GM18909 (cell line): ENCODE data around the gene ADARB1.

Source experiments
- ATAC-seq: cut with Tn5 transposase; IDR thresholded peaks from one replicate; pipeline ENCODE4 v1.9.1; 2021; ENCODE audit warnings: mild to moderate bottlenecking; ENCODE audit not compliant: unreplicated experiment, poor library complexity

The ADARB1 gene

DNA sequence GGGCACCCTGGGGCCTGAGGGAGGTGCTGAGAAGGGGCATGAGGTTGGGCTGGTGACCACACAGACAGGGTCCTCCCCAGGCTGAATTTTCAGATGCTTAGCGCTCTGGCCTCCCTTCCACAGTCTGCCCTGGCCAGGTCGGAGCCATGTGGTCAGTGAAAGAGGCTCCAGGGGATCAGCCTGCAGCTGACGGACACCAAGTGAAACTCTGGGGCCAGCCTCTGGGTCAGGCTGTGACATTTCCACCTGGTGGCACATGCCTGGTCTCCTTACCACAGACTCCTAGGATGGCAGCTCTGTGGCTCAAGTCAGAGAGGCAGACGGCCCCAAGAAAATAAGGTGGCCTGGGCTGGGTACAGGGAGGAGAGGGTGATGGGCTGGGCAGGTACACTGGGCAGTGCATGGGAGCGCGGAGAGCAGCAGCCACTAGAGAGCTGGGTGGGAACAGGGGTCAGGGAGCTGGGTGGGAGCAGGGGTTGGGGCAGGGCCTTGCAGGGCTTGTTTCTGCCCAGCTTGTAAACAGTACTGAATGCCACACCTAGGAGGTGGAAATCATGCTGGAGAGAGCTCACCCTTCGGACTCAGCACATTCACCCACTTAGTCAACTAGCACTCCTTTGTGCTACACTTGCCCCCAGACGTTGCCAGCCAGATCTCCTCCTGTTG is 20.7 kb upstream of the ADARB1 start:
- no peak for ATAC-seq

GRCh38 chr21:45054227-45054926 is 20.0 kb upstream of the ADARB1 start:
- no peak for ATAC-seq

- ATAC-seq, result no peak
Measured at GRCh38 chr21:45054927-45055612, 19.3 kb upstream of the ADARB1 start.

DNA sequence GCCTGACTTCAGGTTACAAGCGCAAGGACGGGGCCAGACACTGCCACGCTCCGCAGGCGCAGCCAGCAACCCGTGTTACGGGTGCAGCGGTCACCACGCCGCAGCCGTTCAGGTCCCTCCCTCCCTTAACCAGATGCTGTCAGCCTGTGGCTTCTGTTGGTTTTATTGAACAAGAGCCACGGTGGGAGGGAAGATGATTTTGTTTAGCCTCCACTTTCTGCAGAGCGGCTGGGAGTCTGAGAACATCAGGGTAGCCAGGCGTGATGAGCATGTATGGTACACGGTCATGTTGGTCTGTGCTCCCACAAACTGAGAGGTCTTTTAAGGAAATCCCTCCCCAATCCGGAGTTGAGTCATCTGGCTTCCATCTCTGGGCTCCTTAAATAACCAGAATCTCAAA is 18.5 kb upstream of the ADARB1 start:
- ATAC-seq, result no peak

- ATAC-seq, result no peak
Measured at GRCh38 chr21:45056296-45056904, 18.0 kb upstream of the ADARB1 start.

GRCh38 chr21:45056917-45057560 is 17.3 kb upstream of the ADARB1 start:
- no peak for ATAC-seq

DNA sequence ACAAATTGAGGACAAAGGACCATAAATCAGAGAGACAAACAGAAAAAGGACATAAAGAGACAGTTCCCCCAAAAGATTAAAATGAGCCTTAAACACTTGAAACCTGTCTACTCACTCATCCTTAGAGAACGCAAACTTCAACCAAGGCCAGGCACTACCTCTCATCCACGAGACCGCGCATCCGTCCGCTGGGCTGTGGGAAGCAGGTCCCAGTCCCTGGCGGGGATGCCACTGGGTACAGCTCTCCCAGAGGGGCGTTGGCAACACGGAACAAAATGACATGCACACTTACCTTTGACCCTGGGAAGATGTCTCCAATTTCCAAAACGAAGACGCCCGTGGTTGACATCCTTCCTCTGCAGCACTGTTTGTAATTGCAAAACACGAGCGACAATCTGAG is 16.5 kb upstream of the ADARB1 start:
- ATAC-seq, result no peak

GRCh38 chr21:45059121-45059520 is 15.3 kb upstream of the ADARB1 start:
- no peak for ATAC-seq

GRCh38 chr21:45060089-45060488 is 14.3 kb upstream of the ADARB1 start:
- no peak for ATAC-seq

DNA sequence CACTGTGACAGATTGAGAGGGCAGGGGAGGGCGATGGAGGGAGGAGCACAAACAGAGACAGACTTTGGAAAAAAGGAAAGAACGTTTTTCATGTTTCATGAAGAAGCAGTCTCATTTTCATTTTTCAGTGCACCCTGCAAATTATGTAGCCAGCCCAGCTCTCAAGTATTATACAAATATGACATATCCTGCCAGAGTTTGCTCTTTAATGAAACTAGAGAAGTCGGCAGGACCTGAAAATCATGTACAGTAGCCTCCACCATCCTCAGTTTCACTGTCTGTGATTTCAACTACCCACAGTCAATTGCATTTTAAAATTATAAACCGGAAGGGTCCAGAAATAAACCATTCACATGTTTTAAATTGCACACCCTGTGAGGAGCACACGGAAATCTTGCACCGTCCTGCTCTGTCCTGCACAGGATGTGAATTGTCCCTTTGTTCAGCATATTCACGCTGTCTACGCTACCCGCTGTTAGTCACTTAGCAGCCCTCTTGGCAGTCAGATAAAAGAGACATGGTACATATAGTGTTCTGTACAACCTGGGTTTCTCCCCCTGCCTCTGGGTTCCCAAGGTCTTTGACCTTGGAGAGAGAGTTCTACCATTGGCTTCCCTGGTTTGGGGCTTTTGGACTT is 13.6 kb upstream of the ADARB1 start:
- ATAC-seq, result no peak

GRCh38 chr21:45064091-45064490 is 10.3 kb upstream of the ADARB1 start:
- no peak for ATAC-seq

- ATAC-seq, result no peak
Measured at GRCh38 chr21:45064618-45065399, 9.6 kb upstream of the ADARB1 start.

DNA sequence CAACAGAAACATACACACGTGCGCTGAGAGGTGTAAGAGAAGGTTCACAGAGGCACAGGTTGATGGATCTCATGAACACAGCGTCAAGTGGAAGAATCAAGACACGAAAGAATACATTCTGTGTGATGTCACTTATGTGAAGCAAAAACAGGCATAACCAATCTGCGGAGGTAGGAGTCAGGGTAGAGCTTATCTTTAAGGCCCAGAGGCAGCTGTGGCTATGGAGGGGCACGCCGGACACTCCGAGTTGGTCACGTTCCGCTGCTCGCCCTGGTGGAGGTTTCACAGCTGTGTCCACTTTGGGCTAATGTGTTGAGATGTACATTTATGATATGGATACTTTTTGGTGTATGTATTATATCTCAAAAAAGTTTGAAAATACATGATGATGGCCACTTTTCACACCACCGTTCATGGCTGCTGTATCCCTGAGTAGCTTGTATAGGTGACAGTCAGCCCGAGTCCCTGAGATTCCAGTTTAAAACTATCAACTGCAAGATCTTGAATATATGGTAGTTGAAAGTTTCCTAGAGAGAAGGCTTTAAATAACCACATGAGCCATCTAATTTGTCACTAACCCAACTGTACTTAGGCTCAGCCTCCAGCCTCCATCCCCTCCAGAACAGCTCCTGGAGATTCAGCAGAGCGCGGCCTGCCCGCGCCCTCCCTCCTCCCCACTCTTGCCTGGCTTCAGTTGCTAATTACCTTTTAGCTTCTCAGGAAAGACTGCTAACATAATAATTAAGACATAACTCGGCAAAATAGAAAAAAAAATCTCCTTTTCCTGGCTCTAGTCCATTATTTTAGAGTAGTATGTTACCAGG is 6.7 kb upstream of the ADARB1 start:
- no peak for ATAC-seq

DNA sequence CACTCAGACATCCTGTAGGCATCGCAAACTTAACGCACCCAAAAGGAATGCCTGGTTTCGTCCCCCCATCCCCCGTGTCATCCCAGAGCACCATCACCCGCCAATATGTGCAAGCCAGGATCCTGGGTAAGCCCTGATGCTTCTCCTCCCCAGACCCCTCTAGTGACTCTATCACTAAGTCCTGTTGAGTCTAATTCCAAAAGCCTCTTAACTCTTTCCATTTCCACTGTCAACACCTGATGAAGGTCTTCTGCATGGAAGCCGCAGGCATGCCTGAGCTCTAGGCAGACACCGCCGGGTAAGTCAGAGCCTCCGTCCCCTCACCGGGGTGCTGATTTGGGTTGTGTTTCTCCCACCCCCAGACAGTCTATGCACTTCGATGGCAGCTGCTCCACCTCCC is 5.3 kb upstream of the ADARB1 start:
- no peak for ATAC-seq

DNA sequence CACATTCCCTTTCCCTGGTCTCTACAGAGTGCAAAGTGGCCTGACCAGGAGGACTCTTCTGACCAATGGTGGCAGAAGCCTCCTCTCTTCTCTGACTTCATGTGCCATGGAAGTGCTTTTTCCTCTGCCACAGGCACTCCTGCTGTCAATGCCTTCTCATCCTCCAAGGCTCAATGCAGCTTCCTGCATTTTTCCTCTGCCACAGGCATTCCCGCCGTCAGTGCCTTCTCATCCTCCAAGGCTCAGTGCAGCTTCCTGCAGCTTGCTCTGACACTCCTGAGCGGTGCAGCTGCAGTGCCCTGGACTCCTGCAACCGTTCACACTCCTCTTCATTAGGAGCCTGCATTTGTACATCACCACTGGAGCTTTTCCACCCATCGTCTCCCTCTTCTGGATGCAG is 4.7 kb upstream of the ADARB1 start:
- no peak for ATAC-seq

DNA sequence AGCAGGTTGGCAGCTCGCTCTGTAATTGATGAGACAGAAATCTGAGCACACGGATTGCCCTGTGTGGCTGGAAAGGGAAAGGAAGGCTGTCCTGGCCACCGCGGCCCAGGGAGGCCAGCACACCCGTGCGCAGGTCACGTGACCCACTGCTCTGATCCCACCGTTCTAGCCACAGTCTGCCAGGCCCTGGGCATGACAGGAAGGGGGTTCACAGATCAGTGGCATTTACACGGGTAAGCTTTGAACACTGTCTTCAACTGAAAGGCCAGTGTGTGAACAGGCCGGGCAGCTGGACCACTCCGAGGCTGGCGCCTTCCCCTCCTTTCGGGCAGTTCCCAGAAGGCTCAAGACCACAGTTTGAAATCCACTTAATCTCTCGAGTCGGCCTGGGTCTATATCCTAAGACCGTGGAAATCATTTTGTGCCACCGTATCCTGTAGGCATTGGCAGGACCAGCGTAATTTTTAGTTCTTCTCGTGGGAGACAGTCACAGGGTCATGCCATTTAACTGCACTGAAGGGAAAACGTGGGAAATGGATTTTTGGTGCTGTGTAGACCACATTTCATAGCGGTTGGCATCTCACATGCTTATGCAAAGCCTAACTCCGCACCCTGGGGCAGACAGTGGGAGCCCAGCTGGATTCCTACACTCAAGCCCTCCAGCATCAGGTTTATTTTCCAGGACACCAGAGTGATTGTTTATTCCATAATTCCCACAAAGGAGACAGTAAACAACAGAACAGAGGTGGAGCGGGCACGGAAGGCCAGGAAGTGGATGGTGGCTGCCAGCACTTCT is 3.1 kb upstream of the ADARB1 start:
- ATAC-seq, result no peak

- ATAC-seq, result no peak
Measured at GRCh38 chr21:45071874-45072737, 2.3 kb upstream of the ADARB1 start.
